Left renal pelvis (tissue), 4 donors: Measurements from ENCODE around the gene PLEKHM2. TPM values are rescaled to one million over a fixed set of nuclear protein-coding genes. Genes with fewer than 3 reads are reported as not detected.

Experiments
- DNase-seq, 4 donors: peaks; one replicate each; pipeline ENCODE4 v3.0.0-alpha.2; 2013; ENCODE audit warnings: low read depth in 4 of 4, low spot score in 3 of 4
- polyA plus RNA-seq, 4 donors: library from polyadenylated mRNA; unstranded; fragments of 120-200 nt; gene quantifications; one replicate each; pipeline ENCODE4 v1.2.1, GENCODE V29; 2013; ENCODE audit not compliant: insufficient read length in 4 of 4

Gene PLEKHM2
- polyA plus RNA-seq, 4 donors: 43.0 to 45.6 (median 44.4) TPM

DNA sequence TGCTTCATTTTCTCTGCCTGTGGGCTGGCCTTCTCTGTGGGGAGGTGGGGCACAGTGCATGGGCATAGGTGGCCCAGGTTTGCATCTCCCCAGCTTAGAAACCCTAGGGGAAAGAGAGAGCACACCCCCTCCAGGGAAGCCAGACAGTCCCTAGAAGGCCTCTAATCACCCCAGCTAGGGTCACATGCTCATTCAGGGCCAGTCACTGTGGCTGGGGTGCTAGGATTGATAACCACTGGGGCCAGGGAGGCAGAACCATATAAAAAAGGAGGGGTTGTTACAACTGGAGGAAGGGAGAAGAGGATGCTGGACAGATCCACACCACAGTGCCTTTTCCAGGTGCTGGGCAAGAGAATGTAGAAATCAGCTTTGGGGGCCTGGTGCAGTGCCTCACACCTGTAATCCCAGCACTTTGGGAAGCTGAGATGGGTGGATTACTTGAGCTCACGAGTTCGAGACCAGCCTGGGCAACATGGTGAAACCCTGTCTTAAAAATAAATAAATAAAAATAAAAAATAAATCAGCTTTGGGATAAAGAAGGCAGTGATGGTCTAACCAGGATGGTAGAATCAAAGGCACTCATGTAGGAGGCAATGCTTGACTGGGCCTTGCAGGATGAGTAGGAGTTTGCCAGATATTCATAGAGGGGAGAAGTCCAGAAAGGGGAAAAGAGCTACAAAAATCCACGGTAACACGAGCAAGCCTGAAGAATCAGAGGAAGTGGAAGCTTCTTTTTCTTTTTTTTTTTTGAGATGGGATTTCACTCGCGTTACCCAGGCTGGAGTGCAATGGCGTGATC lies 94.0 kb downstream of the PLEKHM2 start:
- no peak for DNase-seq

Other genes starting within 250 kb of the PLEKHM2 start
- under 1 TPM in 2 of 4 donors, not detected in 2; 0.06 to 0.21 TPM for gene CTRC, start 245.9 kb upstream of the PLEKHM2 start, polyA plus RNA-seq
- not detected for gene CELA2A, start 227.6 kb upstream of the PLEKHM2 start, polyA plus RNA-seq
- gene CELA2B, start 208.2 kb upstream of the PLEKHM2 start, polyA plus RNA-seq: 1 to 10 TPM in 1 of 4 donors, under 1 TPM in 2, not detected in 1; 0.41 to 1.0 (median 0.79) TPM
- 10 to 100 TPM; 18.5 to 34.4 (median 28.2) TPM for gene CASP9, start 160.1 kb upstream of the PLEKHM2 start, polyA plus RNA-seq
- gene DNAJC16, start 157.5 kb upstream of the PLEKHM2 start, polyA plus RNA-seq: 10 to 100 TPM; 18.6 to 37.1 (median 29.9) TPM
- gene AGMAT, start 99.3 kb upstream of the PLEKHM2 start, polyA plus RNA-seq: 10 to 100 TPM in 3 of 4 donors, 1 to 10 TPM in 1; 1.2 to 33.6 (median 23.4) TPM
- 10 to 100 TPM; 14.4 to 22.6 (median 20.1) TPM for gene DDI2, start 66.9 kb upstream of the PLEKHM2 start, polyA plus RNA-seq
- gene SLC25A34, start 51.9 kb downstream of the PLEKHM2 start, polyA plus RNA-seq: 1 to 10 TPM; 1.3 to 4.7 (median 2.5) TPM
- 1 to 10 TPM in 3 of 4 donors, not detected in 1; 2.0 to 5.1 (median 3.2) TPM for gene TMEM82, start 58.2 kb downstream of the PLEKHM2 start, polyA plus RNA-seq
- gene FBLIM1, start 74.5 kb downstream of the PLEKHM2 start, polyA plus RNA-seq: 10 to 100 TPM; 25.5 to 64.6 (median 42.8) TPM
- gene UQCRHL, start 123.3 kb downstream of the PLEKHM2 start, polyA plus RNA-seq: 1 to 10 TPM in 2 of 4 donors, under 1 TPM in 2; 0.89 to 3.8 (median 1.3) TPM
- 10 to 100 TPM; 50.3 to 64.7 (median 56.2) TPM for gene SPEN, start 163.4 kb downstream of the PLEKHM2 start, polyA plus RNA-seq